Measurements from ENCODE around the gene PDHX.

Gene PDHX

GRCh38 chr11:34957606-34958005 is 41.2 kb downstream of the PDHX start:
- no peak for DNase-seq (ENCODE audit: low spot score)

- DNase-seq (ENCODE audit: low spot score), result no peak
Observed at GRCh38 chr11:34959770-34960169, 43.4 kb downstream of the PDHX start.

GRCh38 chr11:34960277-34960676 is 43.9 kb downstream of the PDHX start:
- no peak for DNase-seq (ENCODE audit: low spot score)

- DNase-seq (ENCODE audit: low spot score), result no peak
Observed at GRCh38 chr11:34962034-34962433, 45.6 kb downstream of the PDHX start.

- no peak for DNase-seq (ENCODE audit: low spot score)
Observed at GRCh38 chr11:34963351-34963750, 46.9 kb downstream of the PDHX start.

- no peak for DNase-seq (ENCODE audit: low spot score)
Observed at GRCh38 chr11:34964610-34965331, 48.4 kb downstream of the PDHX start.

- DNase-seq (ENCODE audit: low spot score), result no peak
Observed at GRCh38 chr11:34968862-34969261, 52.4 kb downstream of the PDHX start.

- DNase-seq (ENCODE audit: low spot score), result no peak
Observed at GRCh38 chr11:34970033-34970432, 53.6 kb downstream of the PDHX start.

- no peak for DNase-seq (ENCODE audit: low spot score)
Observed at GRCh38 chr11:34970480-34970879, 54.1 kb downstream of the PDHX start.

GRCh38 chr11:34971928-34972327 is 55.5 kb downstream of the PDHX start:
- DNase-seq (ENCODE audit: low spot score), result no peak

- DNase-seq (ENCODE audit: low spot score), result no peak
Observed at GRCh38 chr11:34972366-34972765, 55.9 kb downstream of the PDHX start.

GRCh38 chr11:34972892-34973291 is 56.5 kb downstream of the PDHX start:
- DNase-seq (ENCODE audit: low spot score), result peak; percentile 18

- no peak for DNase-seq (ENCODE audit: low spot score)
Observed at GRCh38 chr11:34975482-34975881, 59.1 kb downstream of the PDHX start.

- no peak for DNase-seq (ENCODE audit: low spot score)
Observed at GRCh38 chr11:34976496-34977088, 60.2 kb downstream of the PDHX start.

GRCh38 chr11:34977089-34977912 is 60.9 kb downstream of the PDHX start:
- DNase-seq (ENCODE audit: low spot score), result peak; percentile 12

GRCh38 chr11:34978236-34979191 is 62.1 kb downstream of the PDHX start:
- DNase-seq (ENCODE audit: low spot score), result no peak

- DNase-seq (ENCODE audit: low spot score), result no peak
Observed at GRCh38 chr11:34984514-34984913, 68.1 kb downstream of the PDHX start.

- no peak for DNase-seq (ENCODE audit: low spot score)
Observed at GRCh38 chr11:34986883-34987520, 70.6 kb downstream of the PDHX start.

- no peak for DNase-seq (ENCODE audit: low spot score)
Observed at GRCh38 chr11:34987617-34988016, 71.2 kb downstream of the PDHX start.

GRCh38 chr11:34988294-34989255 is 72.2 kb downstream of the PDHX start:
- peak; percentile 28 for DNase-seq (ENCODE audit: low spot score)
